ENCODE data around the gene PCGF5.
A peak's percentile ranks its signal among the peaks of the same experiment; 100 is the strongest.

The PCGF5 gene

GRCh38 chr10:91190388-91190870 is 30.0 kb upstream of the PCGF5 start:
- H3K4me3 ChIP-seq (ENCODE audit: control insufficient read depth, low read depth, low read length) = no peak overlapping the region
- TF ChIP-seq CTCF (conservative IDR thresholded peaks at IDR 0.05; ENCODE audit: control insufficient read depth, insufficient read depth, low read depth, low read length) = no peak
- peak; percentile 74 for DNase-seq (ENCODE audit: low read depth)

GRCh38 chr10:91190876-91191583 is 29.4 kb upstream of the PCGF5 start:
- H3K4me3 ChIP-seq (ENCODE audit: control insufficient read depth, low read depth, low read length) = no peak overlapping the region
- DNase-seq (ENCODE audit: low read depth) = peak; percentile 50
- TF ChIP-seq CTCF (conservative IDR thresholded peaks at IDR 0.05; ENCODE audit: control insufficient read depth, insufficient read depth, low read depth, low read length) = no peak

GRCh38 chr10:91191584-91191919 is 28.9 kb upstream of the PCGF5 start:
- TF ChIP-seq CTCF (conservative IDR thresholded peaks at IDR 0.05; ENCODE audit: control insufficient read depth, insufficient read depth, low read depth, low read length) = no peak
- DNase-seq (ENCODE audit: low read depth) = no peak
- H3K4me3 ChIP-seq (ENCODE audit: control insufficient read depth, low read depth, low read length) = no peak overlapping the region

GRCh38 chr10:91194497-91195179 is 25.8 kb upstream of the PCGF5 start:
- no peak for TF ChIP-seq CTCF (conservative IDR thresholded peaks at IDR 0.05; ENCODE audit: control insufficient read depth, insufficient read depth, low read depth, low read length)
- DNase-seq (ENCODE audit: low read depth) = peak; percentile 89
- H3K4me3 ChIP-seq (ENCODE audit: control insufficient read depth, low read depth, low read length) = no peak overlapping the region

GRCh38 chr10:91196268-91197048 is 24.0 kb upstream of the PCGF5 start:
- DNase-seq (ENCODE audit: low read depth) = no peak
- H3K4me3 ChIP-seq (ENCODE audit: control insufficient read depth, low read depth, low read length) = no peak overlapping the region
- TF ChIP-seq CTCF (conservative IDR thresholded peaks at IDR 0.05; ENCODE audit: control insufficient read depth, insufficient read depth, low read depth, low read length) = no peak

GRCh38 chr10:91197127-91197526 is 23.3 kb upstream of the PCGF5 start:
- peak; percentile 40 for DNase-seq (ENCODE audit: low read depth)
- no peak overlapping the region for H3K4me3 ChIP-seq (ENCODE audit: control insufficient read depth, low read depth, low read length)
- TF ChIP-seq CTCF (conservative IDR thresholded peaks at IDR 0.05; ENCODE audit: control insufficient read depth, insufficient read depth, low read depth, low read length) = no peak
